ENCODE results near the gene ARMC3.

ARMC3 gene

DNA sequence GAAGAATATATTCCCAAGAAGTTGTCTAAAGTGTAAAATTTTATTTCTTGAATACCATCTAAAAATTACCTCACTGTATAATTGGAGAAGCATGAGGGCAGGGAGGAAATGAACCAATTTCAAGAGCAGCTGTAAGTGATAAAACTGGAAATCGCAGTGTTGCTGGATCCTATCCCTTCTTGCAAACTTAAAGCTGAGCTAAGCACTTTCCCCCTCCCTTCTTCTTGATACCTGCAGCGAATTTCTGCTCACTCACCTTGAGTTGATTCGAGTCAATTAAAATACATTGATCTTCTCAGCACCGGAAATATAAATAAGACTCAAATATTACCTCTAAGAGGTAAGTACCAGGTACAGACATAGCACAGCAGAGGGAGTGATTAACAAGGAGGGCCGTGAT lies 65.5 kb downstream of the ARMC3 start:
- CTCF ChIA-PET, result no interaction called here
- TF ChIP-seq, protein P1, sequence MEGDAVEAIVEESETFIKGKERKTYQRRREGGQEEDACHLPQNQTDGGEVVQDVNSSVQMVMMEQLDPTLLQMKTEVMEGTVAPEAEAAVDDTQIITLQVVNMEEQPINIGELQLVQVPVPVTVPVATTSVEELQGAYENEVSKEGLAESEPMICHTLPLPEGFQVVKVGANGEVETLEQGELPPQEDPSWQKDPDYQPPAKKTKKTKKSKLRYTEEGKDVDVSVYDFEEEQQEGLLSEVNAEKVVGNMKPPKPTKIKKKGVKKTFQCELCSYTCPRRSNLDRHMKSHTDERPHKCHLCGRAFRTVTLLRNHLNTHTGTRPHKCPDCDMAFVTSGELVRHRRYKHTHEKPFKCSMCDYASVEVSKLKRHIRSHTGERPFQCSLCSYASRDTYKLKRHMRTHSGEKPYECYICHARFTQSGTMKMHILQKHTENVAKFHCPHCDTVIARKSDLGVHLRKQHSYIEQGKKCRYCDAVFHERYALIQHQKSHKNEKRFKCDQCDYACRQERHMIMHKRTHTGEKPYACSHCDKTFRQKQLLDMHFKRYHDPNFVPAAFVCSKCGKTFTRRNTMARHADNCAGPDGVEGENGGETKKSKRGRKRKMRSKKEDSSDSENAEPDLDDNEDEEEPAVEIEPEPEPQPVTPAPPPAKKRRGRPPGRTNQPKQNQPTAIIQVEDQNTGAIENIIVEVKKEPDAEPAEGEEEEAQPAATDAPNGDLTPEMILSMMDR (IDR thresholded peaks at IDR 0.05; ENCODE audit: insufficient read depth, low read length, missing control alignments), result no peak
- POLR2A ChIA-PET, result no interaction called here
- DNase-seq (ENCODE audit: low read depth, low spot score), result no peak
- no peak overlapping the region for H3K4me3 ChIP-seq (ENCODE audit: low read depth, low read length)

GRCh38 chr10:22997096-22997495 lies 69.2 kb downstream of the ARMC3 start:
- ChIA-PET POLR2A (no interaction called here), CTCF (interaction anchor here (1.9 kb wide), 1 partner anchor 8 kb away, joined by 11 read pairs; no protein-coding TSS in a partner anchor)
- TF ChIP-seq, protein P1 (IDR thresholded peaks at IDR 0.05; ENCODE audit: insufficient read depth, low read length, missing control alignments), result no peak
- no peak overlapping the region for H3K4me3 ChIP-seq (ENCODE audit: low read depth, low read length)
- no peak for DNase-seq (ENCODE audit: low read depth, low spot score)

GRCh38 chr10:22998091-22998490 lies 70.2 kb downstream of the ARMC3 start:
- no peak for DNase-seq (ENCODE audit: low read depth, low spot score)
- no peak overlapping the region for H3K4me3 ChIP-seq (ENCODE audit: low read depth, low read length)
- TF ChIP-seq, protein P1 (IDR thresholded peaks at IDR 0.05; ENCODE audit: insufficient read depth, low read length, missing control alignments), result no peak
- ChIA-PET POLR2A (no interaction called here), CTCF (interaction anchor here (0.9 to 1.9 kb wide), 2 partner anchors 9 to 424 kb away, joined by 3 to 11 read pairs; no protein-coding TSS in a partner anchor)

DNA sequence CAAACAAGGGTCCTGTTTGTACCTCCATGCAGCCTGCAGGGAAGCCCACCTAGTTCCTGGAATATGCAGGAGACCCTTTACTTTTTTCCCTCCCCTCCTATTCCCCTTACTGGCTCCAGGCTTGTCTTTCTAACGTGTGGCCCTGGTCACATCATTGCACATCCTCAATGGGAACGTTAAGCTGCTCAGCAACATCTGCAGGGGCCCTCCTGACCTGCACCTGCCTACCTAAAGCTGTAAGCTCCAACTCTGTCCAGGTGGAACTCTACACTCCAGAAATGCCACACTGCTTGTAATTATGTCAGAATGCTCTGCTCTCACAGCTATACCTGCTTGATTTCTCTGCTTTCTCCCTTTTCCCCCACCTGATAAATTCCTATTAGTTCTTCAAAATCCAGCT lies 72.1 kb downstream of the ARMC3 start:
- DNase-seq (ENCODE audit: low read depth, low spot score), result no peak
- ChIA-PET POLR2A (no interaction called here), CTCF (no interaction called here)
- H3K4me3 ChIP-seq (ENCODE audit: low read depth, low read length), result no peak overlapping the region
- TF ChIP-seq, protein P1 (IDR thresholded peaks at IDR 0.05; ENCODE audit: insufficient read depth, low read length, missing control alignments), result no peak

DNA sequence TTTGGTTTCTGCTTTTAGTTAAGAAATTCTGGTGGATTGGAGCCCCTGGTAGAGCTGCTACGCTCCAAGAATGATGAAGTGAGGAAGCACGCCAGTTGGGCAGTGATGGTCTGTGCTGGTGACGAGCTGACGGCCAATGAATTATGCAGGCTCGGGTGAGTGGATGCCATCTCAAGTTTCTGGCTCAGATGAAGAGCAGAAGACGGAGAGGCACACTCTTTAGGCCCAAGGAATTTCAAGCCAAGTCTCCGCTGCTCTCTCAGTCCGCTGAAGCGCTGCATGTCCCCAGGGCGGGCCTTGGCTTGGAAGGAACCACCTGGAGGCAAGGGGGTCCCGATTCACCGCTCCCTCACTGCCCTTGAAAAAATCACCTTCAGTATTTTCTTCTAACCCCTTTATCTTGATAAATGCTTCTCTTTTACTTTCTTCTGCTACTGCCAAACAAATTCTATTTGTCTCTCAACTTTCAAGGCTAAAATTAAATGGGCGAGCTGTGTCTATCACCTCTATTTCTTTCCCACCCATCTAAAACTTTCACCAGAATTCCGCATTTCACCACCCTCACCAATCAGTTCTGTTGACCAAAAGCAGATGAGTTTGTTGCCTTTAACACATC lies 74.2 kb downstream of the ARMC3 start:
- TF ChIP-seq, protein P1 (IDR thresholded peaks at IDR 0.05; ENCODE audit: insufficient read depth, low read length, missing control alignments), result no peak
- no peak overlapping the region for H3K4me3 ChIP-seq (ENCODE audit: low read depth, low read length)
- no peak for DNase-seq (ENCODE audit: low read depth, low spot score)
- POLR2A ChIA-PET, result no interaction called here
- CTCF ChIA-PET, result interaction anchor here (1.1 to 1.9 kb wide), 2 partner anchors 12 to 428 kb away, joined by 3 to 7 read pairs; no protein-coding TSS in a partner anchor

DNA sequence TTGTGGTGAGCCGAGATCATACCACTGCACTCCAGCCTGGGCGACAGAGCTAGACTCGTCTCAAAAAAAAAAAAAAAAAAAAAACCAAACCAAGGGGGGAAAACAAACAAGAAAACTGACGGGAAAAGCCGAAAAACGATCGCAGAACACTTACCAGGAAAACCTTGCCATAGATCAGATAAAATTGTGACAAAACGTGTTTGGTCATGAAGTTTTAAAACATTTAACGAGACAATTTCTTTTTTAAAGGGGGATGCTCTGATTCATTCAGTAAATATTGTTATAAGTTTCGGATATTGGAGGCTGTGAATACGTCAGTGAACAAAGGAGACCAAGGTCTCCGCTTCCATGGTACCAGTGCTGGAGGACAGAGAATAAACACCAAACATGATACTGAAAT lies 77.3 kb downstream of the ARMC3 start:
- ChIA-PET CTCF (interaction anchor here (2.4 kb wide), 1 partner anchor 16 kb away, joined by 9 read pairs; no protein-coding TSS in a partner anchor), POLR2A (no interaction called here)
- no peak for DNase-seq (ENCODE audit: low read depth, low spot score)
- H3K4me3 ChIP-seq (ENCODE audit: low read depth, low read length), result no peak overlapping the region
- TF ChIP-seq, protein P1 (IDR thresholded peaks at IDR 0.05; ENCODE audit: insufficient read depth, low read length, missing control alignments), result no peak
